Hepatocyte (in vitro differentiated cells): ENCODE measurements around the gene FAM20A.

Source experiments
- EZH2 ChIP-seq: fragments of 200-600 bp; sonication (generic); IDR thresholded peaks from 2 replicates; pipeline ENCODE4 v1.6.1; 2016; ENCODE audit warnings: antibody characterized with exemption, mild to moderate bottlenecking, borderline replicate concordance
- EZH2phosphoT487 ChIP-seq: fragments of 200-600 bp; sonication (generic); IDR thresholded peaks from one replicate; pipeline ENCODE4 v1.6.1; 2018; ENCODE audit warnings: antibody characterized with exemption, mild to moderate bottlenecking, low read depth, moderate library complexity; ENCODE audit not compliant: unreplicated experiment, severe bottlenecking
- TF ChIP-seq, protein P1 (sequence below): fragments of 200-600 bp; sonication (generic); IDR thresholded peaks from 2 replicates; pipeline ENCODE4 v1.5.1; 2016; ENCODE audit warnings: antibody characterized with exemption, mild to moderate bottlenecking; ENCODE audit not compliant: poor library complexity

DNA sequence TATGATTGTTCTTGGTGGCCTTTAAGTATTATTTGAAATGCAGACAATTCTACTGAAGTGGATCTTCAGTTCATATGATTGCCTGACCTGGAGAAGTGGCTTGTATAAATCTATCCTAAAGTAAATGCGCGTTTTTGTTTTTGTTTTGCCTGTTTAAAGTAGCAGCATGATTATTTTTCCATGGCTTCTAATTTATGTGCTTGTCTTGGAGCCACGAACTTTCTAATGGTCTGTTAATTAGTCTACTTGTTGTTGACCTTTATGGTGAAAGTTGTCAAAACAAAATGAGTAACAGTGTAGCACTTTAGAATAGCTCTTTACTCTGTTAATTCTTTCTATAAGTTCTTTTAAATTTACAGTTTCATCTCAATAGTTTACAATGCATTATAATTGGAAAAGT, 87.2 kb downstream of the FAM20A start:
- TF ChIP-seq, protein P1, sequence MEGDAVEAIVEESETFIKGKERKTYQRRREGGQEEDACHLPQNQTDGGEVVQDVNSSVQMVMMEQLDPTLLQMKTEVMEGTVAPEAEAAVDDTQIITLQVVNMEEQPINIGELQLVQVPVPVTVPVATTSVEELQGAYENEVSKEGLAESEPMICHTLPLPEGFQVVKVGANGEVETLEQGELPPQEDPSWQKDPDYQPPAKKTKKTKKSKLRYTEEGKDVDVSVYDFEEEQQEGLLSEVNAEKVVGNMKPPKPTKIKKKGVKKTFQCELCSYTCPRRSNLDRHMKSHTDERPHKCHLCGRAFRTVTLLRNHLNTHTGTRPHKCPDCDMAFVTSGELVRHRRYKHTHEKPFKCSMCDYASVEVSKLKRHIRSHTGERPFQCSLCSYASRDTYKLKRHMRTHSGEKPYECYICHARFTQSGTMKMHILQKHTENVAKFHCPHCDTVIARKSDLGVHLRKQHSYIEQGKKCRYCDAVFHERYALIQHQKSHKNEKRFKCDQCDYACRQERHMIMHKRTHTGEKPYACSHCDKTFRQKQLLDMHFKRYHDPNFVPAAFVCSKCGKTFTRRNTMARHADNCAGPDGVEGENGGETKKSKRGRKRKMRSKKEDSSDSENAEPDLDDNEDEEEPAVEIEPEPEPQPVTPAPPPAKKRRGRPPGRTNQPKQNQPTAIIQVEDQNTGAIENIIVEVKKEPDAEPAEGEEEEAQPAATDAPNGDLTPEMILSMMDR = no peak
- TF ChIP-seq EZH2 (no peak), EZH2phosphoT487 (no peak)
